NCI-H146 (cell line): ENCODE results near the gene RAPSN.

Experiments
- DNase-seq: peaks from one replicate; lab custom pipeline; 2025; lab: John Stamatoyannopoulos, UW

The RAPSN gene

DNA sequence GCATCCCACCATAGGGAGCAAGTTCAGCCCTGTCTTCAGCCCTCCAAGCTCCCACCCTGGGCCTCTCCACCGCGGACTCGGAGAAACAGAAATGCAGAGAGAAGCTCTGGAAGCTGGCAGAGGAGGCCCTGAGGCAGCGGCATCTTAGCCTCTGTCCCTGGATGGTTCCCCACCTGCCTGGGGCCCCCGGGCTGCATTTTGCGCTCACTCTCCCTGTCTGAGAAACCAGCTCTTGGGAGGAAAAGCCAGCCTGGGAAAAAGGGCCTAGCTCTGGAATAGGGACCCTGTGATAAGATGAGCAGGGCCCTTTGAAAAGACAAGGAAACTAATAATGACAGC lies 58.5 kb downstream of the RAPSN start:
- DNase-seq = no peak

GRCh38 chr11:47389577-47390421 lies 59.1 kb downstream of the RAPSN start:
- no peak for DNase-seq

DNA sequence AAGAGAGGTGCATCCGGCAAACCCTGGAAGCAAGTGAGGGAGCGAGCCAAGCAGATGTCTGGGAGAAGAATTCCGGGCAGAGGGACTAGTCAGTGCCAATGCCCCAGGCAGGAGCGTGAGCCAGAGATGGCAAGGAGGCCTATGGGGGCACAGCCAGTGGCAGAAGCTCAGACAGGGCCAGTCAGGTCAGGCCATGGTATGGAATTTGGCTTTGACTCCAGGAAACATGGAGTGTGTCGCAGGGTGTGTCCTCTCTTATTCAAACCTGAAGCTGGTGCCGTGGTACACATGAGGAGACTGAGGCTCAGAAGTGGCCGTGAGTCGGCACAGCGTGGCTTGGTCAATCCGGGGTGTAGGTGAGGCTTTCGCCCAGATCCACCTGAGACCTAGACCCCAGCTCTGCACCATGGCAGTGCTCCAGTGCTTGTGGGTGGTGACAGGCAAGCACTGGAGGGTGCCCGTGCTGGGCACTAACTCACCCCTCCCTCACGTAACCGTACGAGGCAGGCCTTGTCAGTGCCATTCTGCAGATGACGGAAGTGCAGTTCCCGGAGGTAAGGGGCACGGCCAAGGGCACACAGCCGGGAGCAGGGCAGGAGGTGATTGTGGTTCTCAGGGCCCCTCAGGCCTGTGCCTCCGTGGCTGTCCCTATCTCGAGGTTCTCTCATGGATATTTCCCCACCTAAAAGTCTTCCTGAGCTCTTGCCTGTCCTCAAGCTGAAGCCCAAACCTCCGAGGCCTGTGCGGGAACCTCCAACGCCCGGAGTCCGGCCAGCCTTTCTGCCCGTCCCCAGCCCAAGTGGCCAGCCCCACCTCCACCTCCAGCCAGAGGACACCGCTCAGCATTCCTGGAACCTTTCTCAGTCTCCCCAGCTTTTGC lies 60.0 kb downstream of the RAPSN start:
- DNase-seq = no peak

DNA sequence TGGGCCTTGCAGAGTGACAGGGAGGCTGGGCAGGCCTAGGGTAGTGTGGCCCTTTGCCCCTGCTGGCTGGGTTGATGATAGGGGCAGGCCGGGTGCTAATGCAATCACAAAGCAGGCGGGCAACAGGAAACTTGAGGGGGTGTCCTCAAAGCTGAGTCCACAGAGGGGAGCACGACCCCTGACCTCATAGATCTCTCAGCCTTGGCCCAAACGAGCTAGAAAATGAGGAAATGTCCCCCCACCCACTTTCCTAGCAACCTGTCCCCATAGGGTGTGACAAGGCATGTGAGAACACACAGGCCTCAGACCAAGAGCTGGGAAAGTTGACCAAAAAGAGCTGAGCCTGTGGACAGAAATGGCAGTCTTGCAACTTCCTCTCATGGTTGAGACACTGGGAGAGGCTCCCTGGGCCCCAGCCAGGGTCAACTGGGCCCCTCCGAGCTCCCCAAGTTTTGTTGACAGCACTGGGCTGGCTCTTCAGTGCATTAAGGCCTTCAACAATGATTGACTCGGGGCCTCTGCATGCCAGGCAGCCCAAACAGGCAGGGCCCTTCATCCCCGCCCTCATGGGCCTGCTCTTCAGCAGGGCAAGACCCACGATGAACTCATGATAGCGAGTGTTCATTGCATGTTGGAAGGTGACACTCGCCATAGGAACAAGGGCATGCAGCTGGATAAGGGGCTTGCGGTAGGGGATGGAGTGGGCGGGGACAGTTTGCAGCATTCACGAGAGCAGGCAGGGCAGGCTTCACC lies 60.8 kb downstream of the RAPSN start:
- DNase-seq = no peak
